HG02938 (cell line): ENCODE results near the gene ZNF492.

ENCODE experiments used
- ATAC-seq: cut with Tn5 transposase; IDR thresholded peaks from one replicate; pipeline ENCODE4 v1.9.1; 2021; ENCODE audit warnings: mild to moderate bottlenecking, moderate library complexity; ENCODE audit not compliant: unreplicated experiment

Gene ZNF492

GRCh38 chr19:22633706-22634449, at the start of gene ZNF492:
TSS of gene ZNF492 (plus strand) at chr19:22634324. CDS start at chr19:22653400, 19,076 bp downstream.
- ATAC-seq = peak; percentile 68

GRCh38 chr19:22595422-22595821, 38.7 kb upstream of the ZNF492 start:
- no peak for ATAC-seq

DNA sequence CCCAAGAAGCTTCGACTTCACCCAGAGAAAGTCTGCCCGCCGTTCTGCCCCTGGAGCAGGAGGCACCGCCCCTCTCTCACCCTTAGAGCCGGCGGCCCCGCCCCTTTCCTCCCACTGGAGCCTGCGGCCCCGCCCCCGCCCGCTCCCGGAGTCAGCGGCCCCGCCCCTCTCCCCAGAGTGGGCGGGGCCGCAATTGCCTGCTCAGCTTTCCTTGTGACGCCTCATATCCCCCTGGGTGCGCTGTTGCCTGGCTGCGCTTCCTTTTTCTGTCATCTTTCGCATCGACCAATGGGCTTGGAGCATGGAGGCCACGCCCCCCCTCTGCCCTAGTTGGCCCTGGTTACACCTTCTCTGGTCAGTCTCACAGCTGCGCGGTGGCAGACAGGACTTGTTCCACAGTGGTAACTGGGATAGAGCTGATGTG, 38.2 kb upstream of the ZNF492 start:
- ATAC-seq = no peak

DNA sequence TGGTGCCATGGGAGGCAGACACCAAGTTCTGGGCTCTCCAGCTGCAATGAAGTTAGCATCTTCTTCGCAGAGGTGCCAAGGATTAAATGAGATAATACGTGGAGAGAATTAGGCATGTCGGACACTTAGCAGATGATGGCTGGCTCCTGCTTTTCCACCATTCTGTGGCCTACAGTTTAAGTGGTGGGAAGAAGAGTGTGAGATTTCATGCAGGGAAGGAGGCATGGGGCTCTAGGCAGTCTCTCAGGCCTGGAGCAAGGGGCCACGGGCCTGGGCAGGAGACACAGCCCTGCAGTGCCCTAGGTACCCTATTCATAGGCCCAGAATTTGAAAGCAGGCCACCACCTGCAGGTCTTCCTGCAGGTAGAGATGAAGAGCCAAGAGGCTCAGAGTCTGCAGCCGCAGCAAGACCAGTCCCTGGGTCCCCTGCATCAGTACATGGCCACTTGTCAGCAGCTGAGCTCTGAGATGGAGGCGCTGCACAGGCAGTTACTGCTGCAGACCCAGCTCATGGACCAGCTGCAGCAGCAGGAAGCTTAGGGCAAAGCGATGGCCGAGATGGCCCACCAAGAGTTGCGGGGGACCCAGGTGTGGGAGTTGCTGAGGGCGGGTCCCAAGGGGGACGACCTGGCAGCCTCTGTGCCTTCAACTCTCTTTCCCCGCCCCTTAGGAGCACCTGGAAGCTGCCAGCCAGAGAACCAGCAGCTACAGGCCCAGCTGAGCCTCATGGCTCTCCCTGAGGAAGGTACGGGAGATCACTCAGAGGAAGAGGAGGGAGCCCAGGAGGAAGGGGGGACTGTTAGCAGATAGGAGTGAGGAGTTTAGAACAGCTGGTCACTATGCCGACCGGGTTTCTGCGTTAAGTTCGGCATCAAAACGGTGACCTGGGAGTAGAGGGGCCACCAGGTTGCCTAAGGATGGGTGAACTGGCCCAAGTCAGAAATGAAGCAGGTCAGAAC, 33.2 kb upstream of the ZNF492 start:
- ATAC-seq = no peak

DNA sequence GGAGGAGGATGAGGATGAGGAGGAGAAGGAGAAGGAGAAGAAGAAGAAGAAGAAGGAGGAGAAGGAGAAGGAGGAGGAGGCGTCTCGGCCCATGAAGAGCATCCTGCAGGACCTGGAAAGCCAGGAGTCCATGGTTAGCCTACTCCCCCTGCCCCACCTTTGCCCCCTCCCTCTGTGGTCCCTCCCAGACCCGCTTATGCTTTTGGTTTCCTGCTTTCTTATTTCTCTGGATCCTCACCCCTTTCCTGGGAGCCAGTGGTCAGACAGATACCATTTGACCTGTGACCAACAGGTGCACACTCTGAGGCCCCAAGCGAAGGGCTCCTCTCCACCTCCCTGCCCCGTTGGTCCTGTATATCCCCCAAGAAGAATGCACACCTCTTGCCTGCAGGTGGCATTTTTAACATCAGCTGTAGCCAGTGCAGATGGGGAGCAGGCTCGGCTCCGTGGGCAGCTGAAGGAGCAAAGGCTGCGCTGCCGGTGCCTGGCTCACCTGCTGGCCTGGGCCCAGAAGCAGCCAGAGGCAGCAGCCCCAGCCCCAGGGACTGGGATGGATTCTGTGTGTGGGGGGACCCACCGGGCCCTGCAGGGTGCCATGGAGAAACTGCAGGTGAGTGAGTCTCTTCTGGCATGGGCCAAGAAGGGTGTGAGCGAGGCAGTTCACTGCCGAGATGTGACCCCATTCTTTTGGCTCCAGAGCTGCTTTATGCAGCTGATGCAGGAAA, 32.1 kb upstream of the ZNF492 start:
- ATAC-seq = no peak

- ATAC-seq = no peak
Measured at GRCh38 chr19:22602631-22603272, 31.4 kb upstream of the ZNF492 start.

DNA sequence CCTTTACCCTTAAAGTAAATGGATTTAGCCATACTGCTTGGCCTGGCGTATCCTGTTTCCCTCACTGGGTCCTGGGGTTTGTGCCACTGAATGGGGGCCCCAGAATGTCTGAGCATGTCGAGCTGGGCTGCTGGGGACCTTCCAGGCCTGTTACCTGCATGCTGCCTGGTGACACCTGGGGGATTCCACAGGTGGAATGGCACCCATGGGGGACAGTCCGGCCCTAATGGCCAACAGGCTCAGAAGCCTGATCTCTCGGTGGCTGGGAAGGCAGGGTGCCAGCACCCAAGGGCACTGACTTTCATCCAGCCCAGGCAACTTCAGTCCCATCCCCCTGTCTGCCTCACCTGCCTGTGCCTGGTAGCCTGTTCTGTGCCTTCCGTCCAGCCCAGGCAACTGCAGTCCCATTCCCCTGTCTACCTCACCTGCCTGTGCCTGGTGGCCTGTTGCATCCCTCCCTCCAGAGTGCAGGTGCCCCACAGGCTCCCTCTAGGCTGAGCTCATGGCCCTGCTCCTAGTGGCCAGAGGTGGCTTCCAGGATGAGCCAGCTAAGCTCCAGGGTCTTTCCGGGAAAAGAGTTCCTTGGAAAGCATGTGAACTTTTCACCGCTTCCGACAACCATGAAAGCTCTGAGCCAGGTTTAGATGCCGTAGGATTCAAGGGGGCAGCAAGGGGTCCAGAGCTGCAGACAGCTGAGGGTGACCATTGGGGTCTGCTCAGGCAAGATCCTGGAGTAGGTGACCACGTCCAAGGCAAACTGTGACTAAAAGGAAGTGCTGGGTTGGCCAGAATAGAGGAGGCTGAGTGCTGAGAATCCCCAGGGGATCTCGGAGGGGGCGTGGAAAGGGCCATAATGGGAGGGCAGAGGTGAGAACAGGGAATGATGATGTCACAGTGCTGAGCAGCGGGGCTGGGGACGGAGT, 30.3 kb upstream of the ZNF492 start:
- ATAC-seq = no peak

- no peak for ATAC-seq
Measured at GRCh38 chr19:22604571-22605274, 29.4 kb upstream of the ZNF492 start.

DNA sequence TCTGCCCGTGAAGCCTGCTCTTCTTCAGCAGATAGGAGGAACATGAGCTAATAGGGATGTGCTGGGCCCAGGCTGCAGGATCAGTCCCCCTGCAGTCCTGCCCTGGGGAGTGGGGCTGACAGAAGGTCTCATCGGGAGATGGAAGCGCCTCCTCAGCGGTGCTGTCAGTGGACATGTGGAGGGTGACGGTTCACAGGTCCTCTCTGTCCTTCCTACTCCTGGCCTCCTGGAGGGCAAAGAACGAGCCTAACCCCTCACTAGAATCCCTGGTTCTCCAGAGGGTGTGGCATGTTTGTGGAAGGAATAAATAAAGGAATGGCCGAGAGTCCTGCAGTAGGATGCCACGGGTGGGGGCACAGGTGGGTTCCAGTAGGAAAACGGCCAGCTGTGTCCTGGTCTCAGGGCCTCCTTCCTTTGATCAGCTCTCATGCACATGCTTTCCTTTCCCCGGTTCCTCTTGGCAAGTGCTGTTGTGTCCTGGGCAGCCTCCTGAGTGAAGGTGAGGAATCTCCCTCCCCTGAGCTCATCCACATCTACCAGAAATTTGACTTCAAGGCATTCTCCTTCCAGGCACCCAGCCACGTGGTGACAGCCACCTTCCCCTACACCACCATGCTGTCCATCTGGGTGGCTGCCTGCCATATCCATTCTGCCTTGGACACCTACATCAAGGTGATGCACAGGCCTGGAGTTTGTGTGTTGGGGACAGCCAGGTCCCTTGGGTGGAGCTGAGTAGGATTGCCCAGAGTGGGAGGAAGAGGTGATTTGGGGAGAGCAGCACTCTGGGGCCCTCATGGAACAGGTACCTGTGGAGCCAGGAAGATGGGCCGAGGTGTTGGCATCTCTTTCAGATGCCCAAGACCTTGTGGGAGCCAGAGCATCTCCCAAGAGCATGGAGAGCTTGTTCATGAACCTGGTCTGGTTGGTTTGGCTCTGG, 28.6 kb upstream of the ZNF492 start:
- ATAC-seq = no peak

DNA sequence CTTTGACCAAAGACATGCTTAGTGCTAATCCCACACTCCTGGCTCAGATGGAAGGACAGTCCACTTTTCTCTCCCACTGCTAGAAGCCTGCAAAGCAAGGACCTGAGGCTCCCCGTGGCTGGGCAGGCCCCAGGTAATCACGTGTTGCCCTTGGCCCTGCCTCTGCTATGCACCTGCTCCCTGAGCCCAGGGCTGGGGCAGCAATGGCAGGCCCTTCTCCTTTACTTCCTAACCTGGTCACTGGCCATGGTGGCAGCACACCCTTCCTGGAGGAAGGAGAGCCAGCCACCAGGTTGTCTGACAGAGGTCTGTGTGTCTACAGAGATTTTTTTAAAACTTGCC, 27.9 kb upstream of the ZNF492 start:
- no peak for ATAC-seq

DNA sequence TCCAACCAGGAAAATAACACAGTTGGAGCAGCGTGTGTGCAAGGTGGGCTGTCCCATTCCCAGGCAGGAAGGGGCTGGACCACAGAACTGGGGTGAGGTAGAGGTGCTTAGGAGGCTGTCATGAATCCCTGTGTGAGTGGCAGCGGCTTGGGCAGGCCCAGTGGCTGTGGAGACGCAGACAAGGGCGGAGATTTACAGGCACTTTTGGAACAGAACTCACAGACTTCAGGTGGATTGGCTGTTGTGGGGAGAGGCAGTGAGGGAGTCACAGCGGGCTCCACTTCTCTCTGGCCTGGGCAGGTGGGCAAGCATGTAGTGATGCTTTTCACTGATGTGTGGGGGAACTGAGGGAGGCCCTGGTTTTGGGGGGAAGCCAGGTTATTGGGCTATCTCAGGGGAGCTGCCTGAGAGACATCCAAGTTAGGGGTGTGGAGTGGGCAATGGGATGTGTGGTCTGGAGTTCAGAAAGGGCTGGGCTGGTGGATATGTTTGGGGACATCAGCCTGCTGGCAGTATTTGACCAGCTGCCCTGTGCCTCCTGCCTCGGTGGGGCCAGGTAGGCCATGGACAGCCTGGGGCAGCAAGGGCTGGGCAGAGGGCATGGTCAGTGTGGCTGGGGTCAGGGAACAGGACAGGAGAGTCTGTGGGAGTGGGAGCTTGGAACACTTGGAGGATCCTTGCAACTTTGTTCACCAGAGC, 27.0 kb upstream of the ZNF492 start:
- ATAC-seq = no peak

DNA sequence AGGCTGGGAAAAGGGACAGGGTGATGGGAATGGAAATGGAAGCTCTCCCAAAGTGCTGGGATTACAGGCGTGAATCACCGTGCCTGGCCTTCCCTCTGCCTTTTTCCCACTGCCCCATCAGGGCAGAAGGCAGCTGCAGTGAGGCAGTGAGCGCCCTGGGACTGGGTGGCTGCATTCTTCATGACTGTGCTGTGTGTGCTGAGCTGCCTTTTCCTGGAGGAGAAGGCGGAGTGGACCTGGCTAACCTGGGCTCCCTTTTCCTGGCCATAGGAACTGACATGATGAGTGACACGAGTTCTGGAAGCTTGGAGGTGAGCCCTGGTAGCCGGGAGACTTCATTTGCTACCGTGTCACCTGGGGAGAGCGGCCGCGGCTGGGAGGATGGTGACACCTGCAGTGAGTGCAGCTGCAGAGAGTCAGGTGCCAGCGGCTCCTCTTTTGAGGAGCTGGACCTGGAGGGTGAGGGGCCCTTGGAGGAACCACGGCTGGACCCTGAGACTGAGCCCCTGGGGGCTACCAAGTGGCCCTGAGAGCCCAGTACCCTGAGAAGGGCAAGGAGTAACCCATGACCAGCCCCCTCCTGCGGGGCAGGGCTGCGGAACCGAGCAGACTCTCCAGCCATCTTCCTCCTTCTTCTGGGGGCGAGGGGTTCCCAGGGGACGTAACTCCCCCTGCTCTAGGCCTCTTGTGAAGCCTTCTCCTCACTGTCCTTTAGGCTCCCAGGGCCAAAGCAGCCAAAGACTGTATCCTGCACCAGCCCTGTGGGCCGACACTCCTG, 26.3 kb upstream of the ZNF492 start:
- no peak for ATAC-seq

DNA sequence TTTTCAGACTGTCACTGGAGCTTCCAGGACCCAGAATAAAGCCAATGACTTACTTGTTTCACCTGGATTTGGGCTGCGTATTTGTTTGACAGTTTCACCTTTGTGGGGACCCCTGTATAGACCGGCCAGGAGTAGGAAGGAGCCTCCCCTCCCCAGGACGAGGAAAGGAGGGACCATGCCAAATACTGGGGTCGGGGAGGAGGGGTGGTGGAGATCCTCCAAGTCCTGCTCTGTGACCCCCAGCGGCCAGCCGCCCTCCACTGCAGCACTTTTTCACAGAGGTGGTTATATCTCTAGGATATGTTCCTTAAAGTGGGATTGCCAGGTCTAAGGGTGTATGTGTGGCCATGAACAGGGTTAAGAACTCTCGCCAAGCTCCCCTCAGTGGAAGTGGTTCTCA, 25.7 kb upstream of the ZNF492 start:
- no peak for ATAC-seq

- no peak for ATAC-seq
Measured at GRCh38 chr19:22609630-22610029, 24.5 kb upstream of the ZNF492 start.

GRCh38 chr19:22610121-22610520, 24.0 kb upstream of the ZNF492 start:
- ATAC-seq = no peak

- ATAC-seq = no peak
Measured at GRCh38 chr19:22612316-22612715, 21.8 kb upstream of the ZNF492 start.

DNA sequence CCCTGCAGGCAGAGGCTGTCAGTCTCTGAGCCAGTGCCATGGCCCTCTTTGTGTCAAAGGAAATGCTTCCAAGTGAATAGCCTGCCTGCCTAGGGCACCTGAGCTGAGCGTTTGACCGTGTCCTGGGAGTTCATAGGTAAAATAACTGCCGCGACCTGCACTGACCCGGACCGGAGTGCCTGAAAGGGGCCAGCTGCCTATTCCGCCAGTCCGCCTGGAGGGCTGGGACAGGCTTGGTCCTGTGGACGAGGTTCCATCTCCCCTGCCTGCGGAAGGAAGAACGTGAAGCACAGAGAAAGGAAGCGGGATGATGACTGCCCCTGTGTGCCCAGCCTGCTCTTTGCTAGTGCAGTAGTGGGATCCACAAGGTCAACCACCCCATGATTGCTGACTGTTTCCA, 17.5 kb upstream of the ZNF492 start:
- ATAC-seq = no peak
